Activated CD8-positive, alpha-beta memory T cell treated with anti-CD3 and anti-CD28 coated beads, Interleukin-2, amount 10 ng/mL, durations not matched to agents 7 days and 5 days (primary cell): ENCODE data around the gene ADAMTS12. TPM values are rescaled to one million over a fixed set of nuclear protein-coding genes. Genes with fewer than 3 reads are reported as not detected.

Experiments used
- ATAC-seq: fragments of 150-1000 bp; cut with Tn5 transposase; one replicate; pipeline ENCODE4 v1.10.0; 2021; ENCODE audit warnings: moderate library complexity
- CTCF ChIA-PET: fragments of 350-600 bp; sonication (Branson Sonifier 250); formaldehyde crosslinking; loops from one replicate; lab custom pipeline; 2021; ENCODE audit warnings: antibody characterized with exemption; lab: Charles Lee
- DNase-seq: peaks from one replicate; pipeline ENCODE4 v3.0.0-alpha.2; 2020
- H3K27ac Mint-ChIP-seq: one replicate; pipeline ENCODE4 v1.8.0; 2021; ENCODE audit warnings: mild to moderate bottlenecking, mixed read lengths
- H3K27me3 Mint-ChIP-seq: one replicate; pipeline ENCODE4 v1.8.0; 2021; ENCODE audit warnings: mixed read lengths
- H3K36me3 Mint-ChIP-seq: one replicate; pipeline ENCODE4 v1.8.0; 2021; ENCODE audit warnings: mild to moderate bottlenecking, mixed read lengths
- H3K4me1 Mint-ChIP-seq: one replicate; pipeline ENCODE4 v1.8.0; 2021; ENCODE audit warnings: mixed read lengths
- H3K4me3 Mint-ChIP-seq: one replicate; pipeline ENCODE4 v1.8.0; 2021; ENCODE audit warnings: mild to moderate bottlenecking, moderate library complexity, mixed read lengths
- H3K9me3 Mint-ChIP-seq: one replicate; pipeline ENCODE4 v1.8.0; 2022; ENCODE audit warnings: low read depth, mixed read lengths
- total RNA-seq, 2 experiments: library from RNA; stranded (reverse); gene quantifications; one replicate each; pipeline ENCODE4 v1.2.3, GENCODE V29; 2021

Gene ADAMTS12
- total RNA-seq, 2 experiments from 2014 or later = not detected

GRCh38 chr5:33713136-33713765 is 178.5 kb downstream of the ADAMTS12 start:
- CTCF ChIA-PET = no interaction called here
- H3K27ac Mint-ChIP-seq = no peak overlapping the region
- H3K36me3 Mint-ChIP-seq = no peaks in the 10 kb centered on the region
- H3K27me3 Mint-ChIP-seq = no peaks in the 10 kb centered on the region
- ATAC-seq (no peak), DNase-seq (no peak)
- peaks cover 6% of the 10 kb centered on the region for H3K4me1 Mint-ChIP-seq
- no peak overlapping the region for H3K4me3 Mint-ChIP-seq
- H3K9me3 Mint-ChIP-seq = peaks cover 9% of the 10 kb centered on the region

GRCh38 chr5:33712664-33713063 is 179.1 kb downstream of the ADAMTS12 start:
- ATAC-seq (no peak), DNase-seq (no peak)
- CTCF ChIA-PET = no interaction called here
- H3K27me3 Mint-ChIP-seq = no peaks in the 10 kb centered on the region
- H3K4me1 Mint-ChIP-seq = peaks cover 6% of the 10 kb centered on the region
- no peak overlapping the region for H3K4me3 Mint-ChIP-seq
- no peak overlapping the region for H3K27ac Mint-ChIP-seq
- H3K9me3 Mint-ChIP-seq = peaks cover 9% of the 10 kb centered on the region
- no peaks in the 10 kb centered on the region for H3K36me3 Mint-ChIP-seq

GRCh38 chr5:33711094-33711679 is 180.6 kb downstream of the ADAMTS12 start:
- Mint-ChIP-seq H3K27me3 (no peaks in the 10 kb centered on the region), H3K4me1 (peaks cover 6% of the 10 kb centered on the region), H3K4me3 (no peak overlapping the region), H3K36me3 (no peaks in the 10 kb centered on the region), H3K9me3 (peaks cover 14% of the 10 kb centered on the region), H3K27ac (no peak overlapping the region)
- CTCF ChIA-PET = no interaction called here
- DNase-seq (no peak), ATAC-seq (no peak)

GRCh38 chr5:33702867-33703266 is 188.9 kb downstream of the ADAMTS12 start:
- ATAC-seq = no peak
- Mint-ChIP-seq H3K27me3 (no peaks in the 10 kb centered on the region), H3K36me3 (no peaks in the 10 kb centered on the region), H3K27ac (no peak overlapping the region), H3K9me3 (peaks cover 10% of the 10 kb centered on the region), H3K4me1 (no peaks in the 10 kb centered on the region), H3K4me3 (no peak overlapping the region)
- CTCF ChIA-PET = no interaction called here
- no peak for DNase-seq

- no peak for ATAC-seq
- Mint-ChIP-seq H3K27me3 (no peaks in the 10 kb centered on the region), H3K4me3 (no peak overlapping the region), H3K9me3 (peaks cover 8% of the 10 kb centered on the region), H3K36me3 (no peaks in the 10 kb centered on the region), H3K27ac (no peak overlapping the region), H3K4me1 (no peaks in the 10 kb centered on the region)
- DNase-seq = no peak
- CTCF ChIA-PET = no interaction called here
These were observed 189.8 kb downstream of the ADAMTS12 start for GRCh38 chr5:33701951-33702350.

GRCh38 chr5:33701251-33701650 is 190.5 kb downstream of the ADAMTS12 start:
- Mint-ChIP-seq H3K4me1 (no peaks in the 10 kb centered on the region), H3K36me3 (no peaks in the 10 kb centered on the region), H3K4me3 (no peak overlapping the region), H3K9me3 (peaks cover 5% of the 10 kb centered on the region), H3K27ac (no peak overlapping the region), H3K27me3 (no peaks in the 10 kb centered on the region)
- no peak for DNase-seq
- ATAC-seq = no peak
- CTCF ChIA-PET = no interaction called here

GRCh38 chr5:33696411-33696810 is 195.4 kb downstream of the ADAMTS12 start:
- CTCF ChIA-PET = interaction anchor here (0.6 kb wide), 1 partner anchor 27 kb away, joined by 4 read pairs; no protein-coding TSS in a partner anchor
- H3K36me3 Mint-ChIP-seq = no peaks in the 10 kb centered on the region
- ATAC-seq = no peak
- H3K4me1 Mint-ChIP-seq = no peaks in the 10 kb centered on the region
- no peaks in the 10 kb centered on the region for H3K9me3 Mint-ChIP-seq
- H3K4me3 Mint-ChIP-seq = no peak overlapping the region
- H3K27me3 Mint-ChIP-seq = no peaks in the 10 kb centered on the region
- no peak overlapping the region for H3K27ac Mint-ChIP-seq
- DNase-seq = no peak

GRCh38 chr5:33692980-33693379 is 198.8 kb downstream of the ADAMTS12 start:
- CTCF ChIA-PET = no interaction called here
- Mint-ChIP-seq H3K27ac (no peak overlapping the region), H3K9me3 (no peaks in the 10 kb centered on the region), H3K4me1 (no peaks in the 10 kb centered on the region), H3K36me3 (no peaks in the 10 kb centered on the region), H3K4me3 (no peak overlapping the region), H3K27me3 (no peaks in the 10 kb centered on the region)
- DNase-seq (no peak), ATAC-seq (no peak)

GRCh38 chr5:33691856-33692255 is 199.9 kb downstream of the ADAMTS12 start:
- no peak for ATAC-seq

GRCh38 chr5:33690374-33691135 is 201.2 kb downstream of the ADAMTS12 start:
- DNase-seq (no peak), ATAC-seq (no peak)
- no peaks in the 10 kb centered on the region for H3K36me3 Mint-ChIP-seq

More at GRCh38 chr5:33691856-33692255, 199.9 kb downstream of the ADAMTS12 start:
- H3K27me3 Mint-ChIP-seq = no peaks in the 10 kb centered on the region
- no peaks in the 10 kb centered on the region for H3K36me3 Mint-ChIP-seq
- H3K27ac Mint-ChIP-seq = no peak overlapping the region
- no peak overlapping the region for H3K4me3 Mint-ChIP-seq
- no peaks in the 10 kb centered on the region for H3K4me1 Mint-ChIP-seq
- no peak for DNase-seq
- CTCF ChIA-PET = no interaction called here
- H3K9me3 Mint-ChIP-seq = no peaks in the 10 kb centered on the region

GRCh38 chr5:33688526-33688925 is 203.3 kb downstream of the ADAMTS12 start:
- no peak overlapping the region for H3K4me3 Mint-ChIP-seq
- H3K27me3 Mint-ChIP-seq = peaks cover 3% of the 10 kb centered on the region
- H3K9me3 Mint-ChIP-seq = no peaks in the 10 kb centered on the region
- CTCF ChIA-PET = interaction anchor here (0.6 kb wide), 1 partner anchor 247 kb away, joined by 4 read pairs; no protein-coding TSS in a partner anchor
- H3K27ac Mint-ChIP-seq = no peak overlapping the region
- no peak for ATAC-seq
- no peaks in the 10 kb centered on the region for H3K4me1 Mint-ChIP-seq
- no peaks in the 10 kb centered on the region for H3K36me3 Mint-ChIP-seq
- no peak for DNase-seq

More at GRCh38 chr5:33690374-33691135, 201.2 kb downstream of the ADAMTS12 start:
- CTCF ChIA-PET = no interaction called here
- no peak overlapping the region for H3K27ac Mint-ChIP-seq
- no peaks in the 10 kb centered on the region for H3K9me3 Mint-ChIP-seq
- no peak overlapping the region for H3K4me3 Mint-ChIP-seq
- no peaks in the 10 kb centered on the region for H3K4me1 Mint-ChIP-seq
- H3K27me3 Mint-ChIP-seq = no peaks in the 10 kb centered on the region

- Mint-ChIP-seq H3K4me1 (no peaks in the 10 kb centered on the region), H3K9me3 (no peaks in the 10 kb centered on the region), H3K27me3 (peaks cover 3% of the 10 kb centered on the region), H3K36me3 (no peaks in the 10 kb centered on the region), H3K27ac (no peak overlapping the region), H3K4me3 (no peak overlapping the region)
- ATAC-seq (no peak), DNase-seq (no peak)
- CTCF ChIA-PET = interaction anchor here (0.6 kb wide), 1 partner anchor 247 kb away, joined by 4 read pairs; no protein-coding TSS in a partner anchor
These were observed 203.7 kb downstream of the ADAMTS12 start for GRCh38 chr5:33688066-33688465.

GRCh38 chr5:33685873-33686755 is 205.7 kb downstream of the ADAMTS12 start:
- Mint-ChIP-seq H3K4me1 (no peaks in the 10 kb centered on the region), H3K27me3 (peaks cover 3% of the 10 kb centered on the region), H3K4me3 (no peak overlapping the region), H3K36me3 (no peaks in the 10 kb centered on the region), H3K27ac (no peak overlapping the region), H3K9me3 (no peaks in the 10 kb centered on the region)
- no peak for DNase-seq
- CTCF ChIA-PET = no interaction called here
- ATAC-seq = no peak
